A673 (cell line): ENCODE measurements around the gene EIPR1. TPM values are rescaled to one million over a fixed set of nuclear protein-coding genes. Genes with fewer than 3 reads are reported as not detected.

ENCODE experiments used
- BruUV-seq: library from RNA; stranded (reverse); fragments of 400-500 nt; replicated peaks from 2 replicates; lab custom pipeline; 2021; lab: Mats Ljungman, UMichigan
- CTCF ChIA-PET: fragments of 300-600 bp; sonication (Branson Sonifier 250); formaldehyde crosslinking; loops from one replicate; lab custom pipeline; 2022; ENCODE audit warnings: antibody characterized with exemption; lab: Charles Lee
- POLR2A ChIA-PET: fragments of 300-600 bp; sonication (Branson Sonifier 250); formaldehyde crosslinking; loops from one replicate; lab custom pipeline; 2022; ENCODE audit warnings: antibody characterized with exemption; ENCODE audit not compliant: low non-redundant PET; lab: Charles Lee
- DNase-seq: peaks from one replicate; pipeline ENCODE4 v3.0.0-alpha.2; 2015; ENCODE audit warnings: low spot score
- H3K27ac ChIP-seq: fragments of 200-600 bp; sonication (generic); 2 replicates; pipeline ENCODE4 v1.5.1; 2016; ENCODE audit warnings: mixed run types, low read depth, mild to moderate bottlenecking, mixed read lengths, antibody characterized with exemption, low read length; ENCODE audit not compliant: poor library complexity, severe bottlenecking
- H3K27me3 ChIP-seq: fragments of 200-600 bp; sonication (generic); replicated peaks from 2 replicates; pipeline ENCODE4 v1.6.1; 2017; ENCODE audit warnings: mixed run types, low read depth, mild to moderate bottlenecking, mixed read lengths, antibody characterized with exemption, low read length; ENCODE audit not compliant: insufficient read depth, poor library complexity
- H3K36me3 ChIP-seq: fragments of 200-600 bp; sonication (generic); 2 replicates; pipeline ENCODE4 v1.6.1; 2016; ENCODE audit warnings: mixed run types, mild to moderate bottlenecking, mixed read lengths, antibody characterized with exemption, low read length; ENCODE audit not compliant: insufficient read depth, poor library complexity, severe bottlenecking
- H3K4me1 ChIP-seq: fragments of 200-600 bp; sonication (generic); 2 replicates; pipeline ENCODE4 v1.6.1; 2017; ENCODE audit warnings: mixed run types, mild to moderate bottlenecking, mixed read lengths, antibody characterized with exemption, low read length; ENCODE audit not compliant: insufficient read depth, poor library complexity, severe bottlenecking
- H3K4me3 ChIP-seq: fragments of 200-600 bp; sonication (generic); 2 replicates; pipeline ENCODE4 v1.5.1; 2016; ENCODE audit warnings: low read depth, mixed run types, mild to moderate bottlenecking, mixed read lengths, low read length; ENCODE audit not compliant: poor library complexity, severe bottlenecking
- H3K9me3 ChIP-seq: fragments of 200-600 bp; sonication (generic); 2 replicates; pipeline ENCODE4 v1.6.1; 2016; ENCODE audit warnings: mixed run types, low read depth, mild to moderate bottlenecking, mixed read lengths, antibody characterized with exemption, low read length; ENCODE audit not compliant: poor library complexity, severe bottlenecking
- EZH2 ChIP-seq: fragments of 200-600 bp; sonication (generic); IDR thresholded peaks from 2 replicates; pipeline ENCODE4 v1.6.1; 2017; ENCODE audit warnings: borderline replicate concordance, low read depth, mild to moderate bottlenecking, mixed read lengths, antibody characterized with exemption, low read length; ENCODE audit not compliant: poor library complexity, severe bottlenecking
- intact Hi-C: fragments of 100-400 bp; cut with micrococcal nuclease; formaldehyde crosslinking; loops from one replicate; pipeline ENCODE4 v1.10.0; 2022; ENCODE audit not compliant: unreplicated experiment
- total RNA-seq: library from RNA; stranded (reverse); gene quantifications from 2 replicates; pipeline ENCODE4 v1.2.3, GENCODE V29; 2021
- TF ChIP-seq, protein P1 (sequence below): fragments of 300-800, 200-600 bp; sonication (generic); conservative IDR thresholded peaks from 2 replicates; pipeline ENCODE4 v1.5.1; 2017; ENCODE audit warnings: low read depth, mild to moderate bottlenecking, antibody characterized with exemption, low read length, moderate library complexity, mixed read lengths

Gene EIPR1
- total RNA-seq, 1 experiment from 2014 or later, result 37.0 TPM

DNA sequence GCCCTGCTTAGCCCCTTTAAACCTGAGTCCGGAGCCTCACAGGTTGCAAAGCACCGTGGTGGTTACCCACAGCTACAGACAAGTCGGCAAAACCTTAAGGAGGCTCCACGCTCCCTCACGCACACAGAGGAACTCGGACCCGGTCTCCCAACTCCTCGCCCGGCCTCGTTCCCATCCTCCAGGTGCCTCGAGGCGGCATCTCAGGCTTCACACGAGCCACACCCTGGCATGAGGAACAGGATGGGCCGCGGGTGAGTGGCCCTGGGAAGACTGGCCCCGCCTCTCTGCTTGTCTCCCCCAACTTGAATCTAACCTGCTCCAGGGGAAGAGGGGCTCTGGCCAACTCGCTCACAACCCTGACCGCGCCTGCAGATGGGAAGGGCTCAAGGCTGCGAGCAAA lies 97.4 kb downstream of the EIPR1 start:
- ChIA-PET POLR2A (no interaction called here), CTCF (no interaction called here)
- intact Hi-C loops, result no loop called here
- no peaks in the 10 kb centered on the region for H3K36me3 ChIP-seq
- BruUV-seq, result no TSS peak
- no peak for DNase-seq
- TF ChIP-seq, protein P1, sequence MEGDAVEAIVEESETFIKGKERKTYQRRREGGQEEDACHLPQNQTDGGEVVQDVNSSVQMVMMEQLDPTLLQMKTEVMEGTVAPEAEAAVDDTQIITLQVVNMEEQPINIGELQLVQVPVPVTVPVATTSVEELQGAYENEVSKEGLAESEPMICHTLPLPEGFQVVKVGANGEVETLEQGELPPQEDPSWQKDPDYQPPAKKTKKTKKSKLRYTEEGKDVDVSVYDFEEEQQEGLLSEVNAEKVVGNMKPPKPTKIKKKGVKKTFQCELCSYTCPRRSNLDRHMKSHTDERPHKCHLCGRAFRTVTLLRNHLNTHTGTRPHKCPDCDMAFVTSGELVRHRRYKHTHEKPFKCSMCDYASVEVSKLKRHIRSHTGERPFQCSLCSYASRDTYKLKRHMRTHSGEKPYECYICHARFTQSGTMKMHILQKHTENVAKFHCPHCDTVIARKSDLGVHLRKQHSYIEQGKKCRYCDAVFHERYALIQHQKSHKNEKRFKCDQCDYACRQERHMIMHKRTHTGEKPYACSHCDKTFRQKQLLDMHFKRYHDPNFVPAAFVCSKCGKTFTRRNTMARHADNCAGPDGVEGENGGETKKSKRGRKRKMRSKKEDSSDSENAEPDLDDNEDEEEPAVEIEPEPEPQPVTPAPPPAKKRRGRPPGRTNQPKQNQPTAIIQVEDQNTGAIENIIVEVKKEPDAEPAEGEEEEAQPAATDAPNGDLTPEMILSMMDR, result no peak
- no peak for TF ChIP-seq EZH2
- H3K9me3 ChIP-seq, result no peaks in the 10 kb centered on the region
- no peak overlapping the region for H3K27ac ChIP-seq
- no peaks in the 10 kb centered on the region for H3K27me3 ChIP-seq
- no peak overlapping the region for H3K4me3 ChIP-seq
- peaks cover 14% of the 10 kb centered on the region for H3K4me1 ChIP-seq

- H3K27me3 ChIP-seq, result no peaks in the 10 kb centered on the region
- ChIA-PET POLR2A (no interaction called here), CTCF (no interaction called here)
- H3K4me3 ChIP-seq, result no peak overlapping the region
- TF ChIP-seq EZH2, result no peak
- TF ChIP-seq, protein P1, result no peak
- H3K27ac ChIP-seq, result no peak overlapping the region
- intact Hi-C loops, result no loop called here
- peaks cover 14% of the 10 kb centered on the region for H3K4me1 ChIP-seq
- no peaks in the 10 kb centered on the region for H3K36me3 ChIP-seq
- no TSS peak for BruUV-seq
- DNase-seq, result no peak
- peaks cover 6% of the 10 kb centered on the region for H3K9me3 ChIP-seq
These were observed 98.2 kb downstream of the EIPR1 start for GRCh38 chr2:3279236-3279960.

GRCh38 chr2:3278521-3279218 lies 98.9 kb downstream of the EIPR1 start:
- peaks cover 6% of the 10 kb centered on the region for H3K9me3 ChIP-seq
- H3K27me3 ChIP-seq, result no peaks in the 10 kb centered on the region
- POLR2A ChIA-PET, result no interaction called here
- no TSS peak for BruUV-seq
- CTCF ChIA-PET, result no interaction called here
- no peak overlapping the region for H3K4me3 ChIP-seq
- H3K4me1 ChIP-seq, result peaks cover 14% of the 10 kb centered on the region
- no peak overlapping the region for H3K27ac ChIP-seq
- no peaks in the 10 kb centered on the region for H3K36me3 ChIP-seq
- intact Hi-C loops, result no loop called here
- TF ChIP-seq, protein P1, result no peak
- TF ChIP-seq EZH2, result no peak
- no peak for DNase-seq
